K562 (cell line): ENCODE results near the gene SF3B4. TPM values are rescaled to one million over a fixed set of nuclear protein-coding genes. Genes with fewer than 3 reads are reported as not detected.

ENCODE experiments used
- ATAC-seq: fragments of 200-7000 bp; cut with Tn5 transposase; 3 replicates; pipeline ENCODE4 v1.9.1; 2020; ENCODE audit warnings: moderate library complexity
- BruUV-seq: library from RNA; stranded (reverse); fragments of 400-500 nt; replicated peaks from 2 replicates; lab custom pipeline; 2021; lab: Mats Ljungman, UMichigan
- CTCF ChIA-PET: fragments of 300-600 bp; formaldehyde crosslinking; extraction: SDS; loops from one replicate; lab custom pipeline; 2021; ENCODE audit warnings: low intra/inter-chr PET ratio; lab: Yijun Ruan, JAX
- POLR2A ChIA-PET: fragments of 300-600, 350-650 bp; sonication (Branson Sonifier 250); formaldehyde crosslinking; extraction: SDS; loops from one replicate; lab custom pipeline; 2021; ENCODE audit warnings: antibody characterized with exemption, inconsistent platforms; lab: Yijun Ruan, JAX
- DNase-seq, 4 experiments: peaks; one replicate each; pipeline versions ENCODE4 v3.0.0 to v3.0.0-alpha.2; 2011 to 2018; ENCODE audit warnings: low spot score in 3 of 4, mixed read lengths in 3 of 4; ENCODE audit errors: extremely low read depth in 1 of 4
- FAIRE-seq: peaks from 2 replicates; lab custom pipeline; 2011; peaks lifted over from hg19 to GRCh38; lab: Jason Lieb, UNC
- H2AFZ ChIP-seq: 2 replicates; pipeline ENCODE4 v1.6.0; 2011; ENCODE audit warnings: low read depth, low read length, control low read depth, inconsistent platforms
- H3K27ac ChIP-seq: fragments of 200-600 bp; 3 replicates; pipeline ENCODE4 v1.8.0; 2011; ENCODE audit warnings: low read depth, mild to moderate bottlenecking, control low read depth, inconsistent platforms, low read length, moderate library complexity, mixed read lengths; ENCODE audit errors: extremely low read depth
- H3K27me3 ChIP-seq, 2 experiments: fragments of 300-600 bp in 1 of 2; 2 replicates in 1 of 2; 3 replicates in 1 of 2; pipeline versions ENCODE4 v1.6.0 to v1.8.0; 2011; ENCODE audit warnings: inconsistent platforms in 2 of 2, low read length in 2 of 2, mild to moderate bottlenecking in 1 of 2, mixed read lengths in 1 of 2, moderate library complexity in 1 of 2; ENCODE audit not compliant: control insufficient read depth in 2 of 2, insufficient read depth in 2 of 2
- H3K36me3 ChIP-seq: fragments of 300-600 bp; 3 replicates; pipeline ENCODE4 v1.8.0; 2011; ENCODE audit warnings: mild to moderate bottlenecking, low read length, inconsistent platforms; ENCODE audit not compliant: control insufficient read depth, insufficient read depth
- H3K4me1 ChIP-seq, 2 experiments: fragments of 200-600 bp in 1 of 2; replicated peaks in 1 of 2; 2 replicates in 1 of 2; 3 replicates in 1 of 2; pipeline versions ENCODE4 v1.5.1 to v1.8.0; 2011; ENCODE audit warnings: inconsistent platforms in 2 of 2, low read length in 2 of 2, mild to moderate bottlenecking in 1 of 2, mixed read lengths in 1 of 2, moderate library complexity in 1 of 2; ENCODE audit not compliant: control insufficient read depth in 2 of 2, insufficient read depth in 2 of 2
- H3K4me2 ChIP-seq: 2 replicates; pipeline ENCODE4 v1.6.1; 2011; ENCODE audit warnings: low read length, control low read depth, inconsistent platforms, mixed read lengths; ENCODE audit not compliant: insufficient read depth
- H3K4me3 ChIP-seq: fragments of 200-600 bp; sonication (generic), shearing (Covaris generic); 2 replicates; pipeline ENCODE4 v1.5.1; 2016; ENCODE audit warnings: control low read depth, inconsistent platforms
- H3K79me2 ChIP-seq: fragments of 200-600 bp; 3 replicates; pipeline ENCODE4 v1.8.0; 2011; ENCODE audit warnings: low read length, inconsistent platforms; ENCODE audit not compliant: control insufficient read depth, insufficient read depth
- H3K9ac ChIP-seq, 2 experiments: 2 replicates each; pipeline versions ENCODE4 v1.6.0 to v1.6.1; 2011; ENCODE audit warnings: low read depth in 2 of 2, low read length in 2 of 2, control low read depth in 1 of 2, inconsistent platforms in 1 of 2, mild to moderate bottlenecking in 1 of 2, mixed read lengths in 1 of 2; ENCODE audit not compliant: insufficient read depth in 1 of 2
- H3K9me1 ChIP-seq: one replicate; pipeline ENCODE4 v1.6.0; 2011; ENCODE audit warnings: inconsistent platforms, mild to moderate bottlenecking, low read length, moderate library complexity; ENCODE audit not compliant: control insufficient read depth, insufficient read depth
- H3K9me3 ChIP-seq: replicated peaks from 2 replicates; pipeline ENCODE4 v1.5.1; 2011; ENCODE audit warnings: low read depth, low read length, inconsistent platforms; ENCODE audit not compliant: control insufficient read depth, insufficient read depth
- H4K20me1 ChIP-seq: replicated peaks from 2 replicates; pipeline ENCODE4 v1.6.1; 2011; ENCODE audit warnings: low read length, inconsistent platforms, mixed read lengths; ENCODE audit not compliant: control insufficient read depth, insufficient read depth
- ELF2 ChIP-seq: fragments of 250-450 bp; sonication (Bioruptor Pico); IDR thresholded peaks from 2 replicates; pipeline ENCODE4 v1.5.0; 2021; ENCODE audit warnings: mild to moderate bottlenecking
- GTF3C2 ChIP-seq: IDR thresholded peaks from 3 replicates; pipeline ENCODE4 v1.6.1; 2011; ENCODE audit warnings: borderline replicate concordance, mild to moderate bottlenecking, moderate library complexity; ENCODE audit not compliant: insufficient read length; ENCODE audit errors: extremely low read depth
- SMARCB1 ChIP-seq: IDR thresholded peaks from 2 replicates; pipeline ENCODE4 v1.6.1; 2011; ENCODE audit warnings: improper control_type of control experiment, low read depth; ENCODE audit not compliant: insufficient read length
- SREBF1 ChIP-seq: fragments of 150-350 bp; IDR thresholded peaks from 2 replicates; pipeline ENCODE4 v1.6.1; 2014; ENCODE audit warnings: antibody characterized with exemption, low read depth, low read length, borderline replicate concordance
- TRIM28 ChIP-seq: fragments of 450-650 bp; IDR thresholded peaks from 2 replicates; pipeline ENCODE4 v1.6.1; 2017
- WGBS: fragments of 100-300 bp; shearing (Covaris generic); methylation state at CpG from one replicate; pipeline ENCODE4 v1.1.6; 2016; ENCODE audit warnings: low coverage, mixed read lengths; ENCODE audit not compliant: insufficient coverage; ENCODE audit errors: missing lambda C conversion rate; 5-methylcytosine and 5-hydroxymethylcytosine counted together
- in situ Hi-C: fragments of 300-500 bp; cut with MboI; formaldehyde crosslinking; loops from 4 replicates; pipeline ENCODE4 v1.15.0; 2018; ENCODE audit warnings: inconsistent platforms, mixed read lengths
- intact Hi-C: fragments of 100-400 bp; cut with micrococcal nuclease; formaldehyde crosslinking; loops from 2 replicates; pipeline ENCODE4 v1.14.2; 2022
- polyA plus RNA-seq, 8 experiments: library from polyadenylated mRNA; depleted of rRNA in 4 of 8; stranded (reverse) in 5 of 8; unstranded in 3 of 8; fragments of >200 nt; fragmentation: Nextera tagmentation in 2 of 8; fragmentation: Illumina TruSeq in 1 of 8; extraction: Ambion mirVana in 2 of 8; extraction: Trizol in 1 of 8; gene quantifications; 2 replicates each; pipeline versions ENCODE4 v1.2.1 to v1.2.3, GENCODE V29; 2011 to 2014; ENCODE audit warnings: inconsistent platforms in 1 of 8, missing spikeins in 1 of 8
- total RNA-seq, 7 experiments: library from RNA; depleted of rRNA in 6 of 7; stranded (reverse); fragments of >200 nt in 6 of 7; fragmentation: Illumina TruSeq in 2 of 7; extraction: Trizol in 2 of 7; gene quantifications; 2 replicates each; pipeline versions ENCODE4 v1.2.1 to v1.2.3, GENCODE V29; 2011 to 2021; ENCODE audit warnings: low replicate concordance in 1 of 7
- TF ChIP-seq, protein P1 (sequence below): fragments of 450-650 bp; formaldehyde crosslinking; IDR thresholded peaks from 2 replicates; pipeline ENCODE4 v1.4.0; 2020; ENCODE audit warnings: mild to moderate bottlenecking, mixed read lengths
- TF ChIP-seq, protein P2 (sequence below): sonication (generic); formaldehyde crosslinking; IDR thresholded peaks from 2 replicates; pipeline ENCODE4 v1.8.1; 2022; ENCODE audit warnings: missing genetic modification reagents
- TF ChIP-seq, protein P3 (sequence below): fragments of 450-650 bp; formaldehyde crosslinking; conservative IDR thresholded peaks from 2 replicates; pipeline ENCODE4 v1.4.0; 2022; ENCODE audit warnings: mild to moderate bottlenecking, missing genetic modification characterization

SF3B4 gene
- total and polyA plus RNA-seq, 9 of the 15 experiments (the other 6 are each of a cell fraction or from before 2014, with no cell fraction given), result 3.0 to 88.0 (median 26.1) TPM

GRCh38 chr1:149977345-149977744 is 49.7 kb upstream of the SF3B4 start:
- WGBS, result 94% methylated on average over 3 of the region's 3 CpGs
- intact Hi-C loops, result no loop called here
- CTCF ChIA-PET, result no interaction called here
- ATAC-seq (no peak), DNase-seq (no peak)
- H3K4me3 ChIP-seq, result no peak overlapping the region
- no peak overlapping the region for H3K4me2 ChIP-seq
- TF ChIP-seq, protein P1, sequence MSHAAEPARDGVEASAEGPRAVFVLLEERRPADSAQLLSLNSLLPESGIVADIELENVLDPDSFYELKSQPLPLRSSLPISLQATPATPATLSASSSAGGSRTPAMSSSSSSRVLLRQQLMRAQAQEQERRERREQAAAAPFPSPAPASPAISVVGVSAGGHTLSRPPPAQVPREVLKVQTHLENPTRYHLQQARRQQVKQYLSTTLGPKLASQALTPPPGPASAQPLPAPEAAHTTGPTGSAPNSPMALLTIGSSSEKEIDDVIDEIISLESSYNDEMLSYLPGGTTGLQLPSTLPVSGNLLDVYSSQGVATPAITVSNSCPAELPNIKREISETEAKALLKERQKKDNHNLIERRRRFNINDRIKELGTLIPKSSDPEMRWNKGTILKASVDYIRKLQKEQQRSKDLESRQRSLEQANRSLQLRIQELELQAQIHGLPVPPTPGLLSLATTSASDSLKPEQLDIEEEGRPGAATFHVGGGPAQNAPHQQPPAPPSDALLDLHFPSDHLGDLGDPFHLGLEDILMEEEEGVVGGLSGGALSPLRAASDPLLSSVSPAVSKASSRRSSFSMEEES (CRISPR knock-in tag), result peak; percentile 46
- TF ChIP-seq SREBF1, result no peak
- TF ChIP-seq, all 486 proteins: peak for 1
- POLR2A ChIA-PET, result interaction anchor here (1.0 kb wide), 2 partner anchors 9 to 13 kb away, joined by 3 to 5 read pairs; no protein-coding TSS in a partner anchor
- H3K27me3 ChIP-seq, result no peaks in the 10 kb centered on the region
- H3K79me2 ChIP-seq, result peaks cover 23% of the 10 kb centered on the region
- peaks cover 42% of the 10 kb centered on the region for H3K36me3 ChIP-seq
- no peak overlapping the region for H3K27ac ChIP-seq
- H3K9me3 ChIP-seq, result no peaks in the 10 kb centered on the region
- no peaks in the 10 kb centered on the region; the same call in 1 of the 2 replicates for H4K20me1 ChIP-seq
- no peaks in the 10 kb centered on the region for H3K9me1 ChIP-seq
- no peak for FAIRE-seq
- no peak overlapping the region for H3K9ac ChIP-seq
- no TSS peak for BruUV-seq
- no peaks in the 10 kb centered on the region for H3K4me1 ChIP-seq
- in situ Hi-C loops, result no loop called here
- no peak overlapping the region for H2AFZ ChIP-seq

DNA sequence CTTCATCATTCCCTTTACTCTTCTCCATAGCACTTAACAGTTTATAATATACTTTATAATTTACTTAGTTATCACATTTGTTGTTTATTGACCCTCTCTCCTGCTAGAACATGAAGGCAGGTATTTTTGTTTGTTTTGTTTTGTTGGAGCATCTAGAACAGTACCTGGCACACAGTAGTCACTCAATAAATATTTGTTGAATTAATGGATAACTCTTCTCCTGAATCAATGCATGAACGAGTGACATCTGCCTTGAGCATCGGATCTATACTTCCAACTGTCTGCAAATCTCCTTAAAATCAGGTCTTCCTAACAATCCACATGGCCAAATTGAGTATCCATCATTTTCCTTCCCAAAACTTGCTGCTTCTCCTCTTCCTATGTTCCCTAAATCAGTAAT is 44.9 kb upstream of the SF3B4 start:
- H3K4me3 ChIP-seq, result no peak overlapping the region
- in situ Hi-C loops (no loop called here), intact Hi-C loops (no loop called here)
- H3K9me3 ChIP-seq, result no peaks in the 10 kb centered on the region
- no peak overlapping the region for H3K27ac ChIP-seq
- ATAC-seq (no peak), DNase-seq (no peak), FAIRE-seq (no peak)
- ChIA-PET CTCF (no interaction called here), POLR2A (interaction anchor here (1.6 kb wide), 1 partner anchor 10 kb away, joined by 3 read pairs; no protein-coding TSS in a partner anchor)
- H3K27me3 ChIP-seq, result no peaks in the 10 kb centered on the region
- no peaks in the 10 kb centered on the region for H3K79me2 ChIP-seq
- no TSS peak for BruUV-seq
- no peak overlapping the region for H3K4me2 ChIP-seq
- H4K20me1 ChIP-seq, result no peaks in the 10 kb centered on the region
- H3K9ac ChIP-seq, result no peak overlapping the region
- peaks cover 73% of the 10 kb centered on the region for H3K36me3 ChIP-seq
- no peak overlapping the region for H2AFZ ChIP-seq
- no peaks in the 10 kb centered on the region for H3K4me1 ChIP-seq
- WGBS, result 93% methylated on average over 2 of the region's 2 CpGs
- no peaks in the 10 kb centered on the region for H3K9me1 ChIP-seq
- no peak for TF ChIP-seq GTF3C2
- TF ChIP-seq TRIM28, result no peak
- TF ChIP-seq, protein P2, sequence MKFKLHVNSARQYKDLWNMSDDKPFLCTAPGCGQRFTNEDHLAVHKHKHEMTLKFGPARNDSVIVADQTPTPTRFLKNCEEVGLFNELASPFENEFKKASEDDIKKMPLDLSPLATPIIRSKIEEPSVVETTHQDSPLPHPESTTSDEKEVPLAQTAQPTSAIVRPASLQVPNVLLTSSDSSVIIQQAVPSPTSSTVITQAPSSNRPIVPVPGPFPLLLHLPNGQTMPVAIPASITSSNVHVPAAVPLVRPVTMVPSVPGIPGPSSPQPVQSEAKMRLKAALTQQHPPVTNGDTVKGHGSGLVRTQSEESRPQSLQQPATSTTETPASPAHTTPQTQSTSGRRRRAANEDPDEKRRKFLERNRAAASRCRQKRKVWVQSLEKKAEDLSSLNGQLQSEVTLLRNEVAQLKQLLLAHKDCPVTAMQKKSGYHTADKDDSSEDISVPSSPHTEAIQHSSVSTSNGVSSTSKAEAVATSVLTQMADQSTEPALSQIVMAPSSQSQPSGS, result no peak
- TF ChIP-seq, protein P3, sequence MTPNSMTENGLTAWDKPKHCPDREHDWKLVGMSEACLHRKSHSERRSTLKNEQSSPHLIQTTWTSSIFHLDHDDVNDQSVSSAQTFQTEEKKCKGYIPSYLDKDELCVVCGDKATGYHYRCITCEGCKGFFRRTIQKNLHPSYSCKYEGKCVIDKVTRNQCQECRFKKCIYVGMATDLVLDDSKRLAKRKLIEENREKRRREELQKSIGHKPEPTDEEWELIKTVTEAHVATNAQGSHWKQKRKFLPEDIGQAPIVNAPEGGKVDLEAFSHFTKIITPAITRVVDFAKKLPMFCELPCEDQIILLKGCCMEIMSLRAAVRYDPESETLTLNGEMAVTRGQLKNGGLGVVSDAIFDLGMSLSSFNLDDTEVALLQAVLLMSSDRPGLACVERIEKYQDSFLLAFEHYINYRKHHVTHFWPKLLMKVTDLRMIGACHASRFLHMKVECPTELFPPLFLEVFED (CRISPR knock-in tag), result no peak
- TF ChIP-seq SMARCB1, result no peak
- TF ChIP-seq ELF2 (CRISPR knock-in tag), result no peak
